NB4 (cell line): ENCODE results near the gene CHD9NB.
"Not testable (repeated sequence)": the region's sequence is repeated elsewhere in the genome, so short reads cannot be mapped to it uniquely, and the experiment has no call there.

Experiments
- DNase-seq: peaks from one replicate; pipeline ENCODE4 v3.0.0; 2010; ENCODE audit warnings: low read depth
- H3K4me3 ChIP-seq: one replicate; pipeline ENCODE4 v1.5.1; 2011; ENCODE audit warnings: mild to moderate bottlenecking, low read depth, low read length, moderate library complexity
- MAX ChIP-seq: IDR thresholded peaks from 2 replicates; pipeline ENCODE4 v1.6.1; 2011; ENCODE audit warnings: low read depth, low read length
- MYC ChIP-seq: IDR thresholded peaks from 2 replicates; pipeline ENCODE4 v1.6.1; 2011; ENCODE audit warnings: low read depth, low read length
- POLR2A ChIP-seq: IDR thresholded peaks from 2 replicates; pipeline ENCODE4 v1.6.1; 2011; ENCODE audit warnings: mild to moderate bottlenecking; ENCODE audit not compliant: insufficient read length; ENCODE audit errors: extremely low read depth
- TF ChIP-seq, protein P1 (sequence below): IDR thresholded peaks from one replicate; pipeline ENCODE4 v1.5.1; 2012; ENCODE audit warnings: low read depth, low read length

Gene CHD9NB

GRCh38 chr16:53056392-53056881 is 3.7 kb upstream of the CHD9NB start:
- DNase-seq: peak; percentile 21
- peak overlapping the region; percentile 82 for H3K4me3 ChIP-seq
- TF ChIP-seq MAX: no peak
- TF ChIP-seq, protein P1, sequence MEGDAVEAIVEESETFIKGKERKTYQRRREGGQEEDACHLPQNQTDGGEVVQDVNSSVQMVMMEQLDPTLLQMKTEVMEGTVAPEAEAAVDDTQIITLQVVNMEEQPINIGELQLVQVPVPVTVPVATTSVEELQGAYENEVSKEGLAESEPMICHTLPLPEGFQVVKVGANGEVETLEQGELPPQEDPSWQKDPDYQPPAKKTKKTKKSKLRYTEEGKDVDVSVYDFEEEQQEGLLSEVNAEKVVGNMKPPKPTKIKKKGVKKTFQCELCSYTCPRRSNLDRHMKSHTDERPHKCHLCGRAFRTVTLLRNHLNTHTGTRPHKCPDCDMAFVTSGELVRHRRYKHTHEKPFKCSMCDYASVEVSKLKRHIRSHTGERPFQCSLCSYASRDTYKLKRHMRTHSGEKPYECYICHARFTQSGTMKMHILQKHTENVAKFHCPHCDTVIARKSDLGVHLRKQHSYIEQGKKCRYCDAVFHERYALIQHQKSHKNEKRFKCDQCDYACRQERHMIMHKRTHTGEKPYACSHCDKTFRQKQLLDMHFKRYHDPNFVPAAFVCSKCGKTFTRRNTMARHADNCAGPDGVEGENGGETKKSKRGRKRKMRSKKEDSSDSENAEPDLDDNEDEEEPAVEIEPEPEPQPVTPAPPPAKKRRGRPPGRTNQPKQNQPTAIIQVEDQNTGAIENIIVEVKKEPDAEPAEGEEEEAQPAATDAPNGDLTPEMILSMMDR: no peak
- no peak for TF ChIP-seq POLR2A
- no peak for TF ChIP-seq MYC

GRCh38 chr16:53055541-53056391 is 3.1 kb upstream of the CHD9NB start:
- peak; percentile 59 for DNase-seq
- H3K4me3 ChIP-seq: peak overlapping the region; percentile 82
- TF ChIP-seq MYC: no peak
- no peak for TF ChIP-seq POLR2A
- TF ChIP-seq, protein P1: no peak

GRCh38 chr16:53054670-53055485 is 2.2 kb upstream of the CHD9NB start, which contains the start of gene CHD9:
TSS of gene CHD9 (plus strand) at chr16:53054991. CDS start at chr16:53156090, 101,099 bp downstream.
- DNase-seq: peak; percentile 93
- H3K4me3 ChIP-seq: peak within 1 kb of the TSS; percentile 82
- TF ChIP-seq MAX: peak; percentile 87
- TF ChIP-seq MYC: peak; percentile 92
- TF ChIP-seq, protein P1: peak; percentile 91
- peak; percentile 33 for TF ChIP-seq POLR2A

DNA sequence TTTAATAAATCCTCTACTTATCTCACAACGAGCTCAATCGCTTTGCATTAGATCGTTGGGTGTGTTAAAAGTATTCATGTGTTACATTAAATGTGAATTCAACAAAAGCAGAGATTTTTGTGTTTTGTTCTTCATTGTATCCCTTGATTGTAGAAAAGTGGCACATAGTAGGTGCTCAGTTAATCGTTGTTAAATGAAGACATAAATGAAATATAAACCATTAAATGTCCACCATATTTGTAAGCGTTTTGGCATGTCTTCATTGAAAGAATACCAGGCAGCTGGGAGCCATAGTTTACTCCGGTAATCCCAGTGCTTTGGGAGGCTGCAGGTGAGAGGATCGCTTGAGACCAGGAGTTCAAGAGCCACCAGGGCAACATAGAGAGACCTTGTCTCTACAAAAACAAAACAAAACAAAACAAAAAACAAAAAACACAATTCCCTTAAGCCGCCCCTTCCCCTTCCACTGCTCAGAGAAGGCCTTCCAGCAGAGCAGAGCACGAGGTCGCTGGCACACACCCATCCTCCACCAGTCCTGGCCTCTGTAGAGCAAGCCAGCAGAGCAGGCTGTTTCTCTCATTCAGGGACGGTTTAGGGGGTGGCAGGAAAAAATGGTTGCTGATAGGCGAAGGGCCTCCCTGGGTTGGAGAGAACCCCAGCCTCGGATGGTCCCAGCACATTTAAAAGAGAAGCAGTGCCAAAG is 1.4 kb upstream of the CHD9NB start:
- DNase-seq: peak; percentile 58
- TF ChIP-seq, protein P1: no peak
- TF ChIP-seq MYC: no peak
- TF ChIP-seq POLR2A: no peak
- TF ChIP-seq MAX: no peak
- peak overlapping the region; percentile 27 for H3K4me3 ChIP-seq

- DNase-seq, H3K4me3 ChIP-seq: not testable (repeated sequence)
Measured at GRCh38 chr16:53051255-53051654, 1.4 kb downstream of the CHD9NB start.
